Spleen (tissue), 7 donors: ENCODE results near the gene UACA.

Experiments used
- CTCF ChIP-seq, 11 experiments: fragments of 200-600 bp in 7 of 11; fragments of 450-650 bp in 4 of 11; sonication (generic) in 4 of 11; IDR thresholded peaks in 8 of 11; conservative IDR thresholded peaks in 3 of 11; 1 replicate in 7 of 11; 2 replicates in 4 of 11; pipeline versions ENCODE4 v1.4.0 to v1.8.0; 2016 to 2021; ENCODE audit warnings: antibody characterized with exemption in 11 of 11, inconsistent platforms in 4 of 11, mild to moderate bottlenecking in 1 of 11
- POLR2A ChIP-seq, 3 donors: fragments of 450-650 bp; IDR thresholded peaks; one replicate each; pipeline ENCODE4 v1.5.1; 2017; ENCODE audit warnings: antibody characterized with exemption in 3 of 3, mild to moderate bottlenecking in 1 of 3
- POLR2AphosphoS5 ChIP-seq, 3 donors: sonication (generic); formaldehyde crosslinking; IDR thresholded peaks; one replicate each; pipeline ENCODE4 v1.5.1; 2017; ENCODE audit warnings: antibody characterized with exemption in 3 of 3
- donor health status: DM: no; HTN: no; CAD: no; lungs with moderate emphysema.
- donor health status: DM: no; HTN: no; CAD: no.
- donor health status: DM: no; HTN: no; CAD: no.

GRCh38 chr15:70781236-70781635 is 17.9 kb upstream of the UACA start:
- TF ChIP-seq CTCF (IDR thresholded peaks at IDR 0.05 in 8 of 11, conservative IDR thresholded peaks at IDR 0.05 in 3 of 11) (no peak), POLR2A (IDR thresholded peaks at IDR 0.05) (no peak), POLR2AphosphoS5 (IDR thresholded peaks at IDR 0.05) (no peak)
